HepG2 (cell line): ENCODE measurements around the gene SLC45A3. TPM values are rescaled to one million over a fixed set of nuclear protein-coding genes. Genes with fewer than 3 reads are reported as not detected.

ENCODE experiments used
- AFF4 ChIP-seq: sonication (generic); formaldehyde crosslinking; IDR thresholded peaks from 2 replicates; pipeline ENCODE4 v1.4.0; 2020; ENCODE audit warnings: missing genetic modification reagents
- ARNTL ChIP-seq: sonication (generic); formaldehyde crosslinking; IDR thresholded peaks from 2 replicates; pipeline ENCODE4 v1.4.0; 2020; ENCODE audit warnings: mild to moderate bottlenecking, missing genetic modification reagents
- GATA4 ChIP-seq: sonication (generic); IDR thresholded peaks from 2 replicates; pipeline ENCODE4 v1.6.1; 2016; ENCODE audit warnings: antibody characterized with exemption, low read depth, borderline replicate concordance
- MIXL1 ChIP-seq: IDR thresholded peaks from 2 replicates; pipeline ENCODE4 v1.6.1; 2016
- SNAPC2 ChIP-seq: sonication (generic); formaldehyde crosslinking; IDR thresholded peaks from 2 replicates; pipeline ENCODE4 v1.8.1; 2022; ENCODE audit warnings: mild to moderate bottlenecking, missing genetic modification reagents
- SRSF4 ChIP-seq: fragments of 200-400 bp; formaldehyde crosslinking; IDR thresholded peaks from one replicate; pipeline ENCODE4 v1.6.1; 2018; ENCODE audit warnings: mild to moderate bottlenecking, low read depth, low read length, moderate library complexity; ENCODE audit not compliant: poor library complexity, severe bottlenecking
- TFE3 ChIP-seq: IDR thresholded peaks from 2 replicates; pipeline ENCODE4 v1.6.1; 2016
- ZBTB39 ChIP-seq: sonication (generic); formaldehyde crosslinking; IDR thresholded peaks from 2 replicates; pipeline ENCODE4 v1.5.0; 2020; ENCODE audit warnings: missing genetic modification reagents
- ZBTB43 ChIP-seq: sonication (generic); formaldehyde crosslinking; conservative IDR thresholded peaks from 2 replicates; pipeline ENCODE4 v1.4.0; 2020; ENCODE audit warnings: missing genetic modification reagents
- ZNF687 ChIP-seq: sonication (generic); formaldehyde crosslinking; IDR thresholded peaks from 2 replicates; pipeline ENCODE4 v1.5.1; 2020; ENCODE audit warnings: mild to moderate bottlenecking, missing genetic modification reagents, moderate library complexity
- ZNF770 ChIP-seq: sonication (generic); formaldehyde crosslinking; IDR thresholded peaks from 2 replicates; pipeline ENCODE4 v1.5.0; 2020; ENCODE audit warnings: mild to moderate bottlenecking, missing genetic modification reagents
- ZNF816 ChIP-seq: sonication (generic); formaldehyde crosslinking; IDR thresholded peaks from 2 replicates; pipeline ENCODE4 v1.8.0; 2022; ENCODE audit warnings: missing genetic modification reagents, mild to moderate bottlenecking, borderline replicate concordance
- ZNF850 ChIP-seq: sonication (generic); formaldehyde crosslinking; conservative IDR thresholded peaks from 2 replicates; pipeline ENCODE4 v1.9.0; 2021; ENCODE audit warnings: mild to moderate bottlenecking, missing genetic modification reagents
- polyA plus RNA-seq, 8 experiments: library from polyadenylated mRNA; depleted of rRNA in 3 of 8; stranded (reverse) in 7 of 8; unstranded in 1 of 8; fragments of >200 nt; fragmentation: Illumina TruSeq in 4 of 8; extraction: Trizol in 4 of 8; gene quantifications; 2 replicates each; pipeline versions ENCODE4 v1.2.1 to v1.2.3, GENCODE V29; 2011 to 2016; ENCODE audit warnings: low read depth in 4 of 8, missing spikeins in 1 of 8, mixed read lengths in 1 of 8; ENCODE audit not compliant: insufficient read depth in 1 of 8
- total RNA-seq, 5 experiments: library from RNA; depleted of rRNA; stranded (reverse); fragments of >200 nt; fragmentation: Illumina TruSeq; extraction: Trizol; gene quantifications; 2 replicates each; pipeline ENCODE4 v1.2.3, GENCODE V29; 2016; ENCODE audit warnings: low read depth in 1 of 5

The SLC45A3 gene
- total and polyA plus RNA-seq, 2 of the 13 experiments (the other 11 are each of a cell fraction or from before 2014, with no cell fraction given), result 3.4 to 4.1 TPM

GRCh38 chr1:205680073-205680851 lies at the start of gene SLC45A3 (continued):
- no peak for TF ChIP-seq ZNF770 (CRISPR knock-in tag)
- TF ChIP-seq ZNF850, result no peak
- TF ChIP-seq ZBTB43 (CRISPR knock-in tag), result no peak
- no peak for TF ChIP-seq AFF4
- no peak for TF ChIP-seq ZBTB39
- TF ChIP-seq ZNF687 (CRISPR knock-in tag), result peak; percentile 64
- TF ChIP-seq TFE3, result no peak
- no peak for TF ChIP-seq SNAPC2 (CRISPR knock-in tag)
- no peak for TF ChIP-seq SRSF4
- no peak for TF ChIP-seq MIXL1 (CRISPR knock-in tag)
- no peak for TF ChIP-seq ZNF816
- TF ChIP-seq GATA4, result no peak
- TF ChIP-seq ARNTL, result no peak
